NCI-H1930 (cell line): Measurements from ENCODE around the gene AKR7A2.

Experiments
- DNase-seq, 2 experiments: peaks; one replicate each; lab custom pipeline; 2025; lab: John Stamatoyannopoulos, UW

AKR7A2 gene

DNA sequence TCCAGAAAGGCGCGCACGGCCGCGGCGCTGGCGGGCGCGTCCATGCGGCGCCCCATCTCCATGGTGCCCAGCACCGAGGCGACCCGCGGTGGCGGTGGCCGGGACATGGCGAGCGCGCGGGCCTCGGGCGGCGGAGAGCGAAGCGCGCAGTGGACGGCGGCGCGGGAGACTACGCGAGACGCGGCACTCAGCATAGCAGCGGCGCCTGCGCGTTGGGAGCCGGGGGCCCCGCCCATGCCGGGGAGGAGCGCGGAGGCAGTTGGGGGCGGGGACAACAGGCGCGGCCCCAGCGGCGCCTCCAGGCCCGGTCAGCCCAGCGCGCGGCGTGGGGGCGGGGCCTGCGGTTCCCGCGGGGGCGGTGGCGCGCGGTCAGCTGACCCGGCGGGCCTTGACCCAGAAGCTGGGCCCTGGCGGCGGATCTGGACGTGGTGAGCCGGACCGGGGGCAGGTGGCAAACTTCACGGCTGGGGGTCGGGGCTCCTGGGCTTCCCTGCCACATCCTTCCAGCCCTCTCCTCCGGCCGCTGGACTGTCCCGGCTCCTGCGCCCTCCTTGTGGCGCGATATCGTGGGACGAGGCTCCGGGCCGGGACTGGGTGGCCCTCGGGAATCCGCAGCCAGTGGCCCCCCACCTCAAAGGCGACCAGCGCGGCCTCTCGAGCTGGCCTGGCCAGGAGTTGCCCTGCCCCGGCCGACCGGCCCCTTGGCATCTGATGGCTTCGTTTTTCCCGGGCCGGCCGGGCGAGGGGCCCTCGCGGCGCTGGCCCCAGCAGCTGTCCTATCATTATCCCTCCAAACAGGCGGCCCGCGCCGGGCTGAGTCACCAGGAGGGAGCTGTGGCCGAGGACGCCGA is at the start of gene AKR7A2, which contains the start of gene SLC66A1:
Gene AKR7A2 (minus strand): TSS at position 214 of the 851 bp plus-strand sequence. CDS start 20 bp downstream, at position 194.
Gene SLC66A1 (plus strand): TSS at position 396 of the 851 bp plus-strand sequence. CDS start 5,352 bp downstream, outside the sequence.
- peak; percentile 86 to 94 for DNase-seq

GRCh38 chr1:19360843-19361610 is 49.1 kb upstream of the AKR7A2 start:
- DNase-seq = no peak

- no peak for DNase-seq
Measured at GRCh38 chr1:19360432-19360831, 48.5 kb upstream of the AKR7A2 start.

DNA sequence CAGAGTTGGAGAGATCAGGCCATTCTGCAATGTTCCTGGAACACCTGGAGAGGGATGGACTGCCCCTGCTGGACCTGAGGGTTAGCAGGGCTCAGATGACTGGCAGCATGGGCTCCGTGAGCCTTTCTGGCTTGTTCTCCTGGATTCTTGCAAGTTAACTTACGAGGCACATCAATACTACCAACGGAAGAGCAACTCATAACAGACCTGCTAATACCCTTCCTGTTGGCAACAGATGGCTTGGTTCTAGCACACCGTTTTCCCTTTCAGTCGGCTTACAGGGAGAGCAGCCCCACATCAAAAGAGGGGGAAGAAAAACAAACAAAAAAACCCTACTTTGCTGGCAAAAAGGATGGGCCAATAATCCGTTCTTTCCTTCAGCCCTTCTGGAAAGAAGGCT is 48.1 kb upstream of the AKR7A2 start:
- no peak for DNase-seq

- no peak for DNase-seq
Measured at GRCh38 chr1:19359357-19359756, 47.4 kb upstream of the AKR7A2 start.

DNA sequence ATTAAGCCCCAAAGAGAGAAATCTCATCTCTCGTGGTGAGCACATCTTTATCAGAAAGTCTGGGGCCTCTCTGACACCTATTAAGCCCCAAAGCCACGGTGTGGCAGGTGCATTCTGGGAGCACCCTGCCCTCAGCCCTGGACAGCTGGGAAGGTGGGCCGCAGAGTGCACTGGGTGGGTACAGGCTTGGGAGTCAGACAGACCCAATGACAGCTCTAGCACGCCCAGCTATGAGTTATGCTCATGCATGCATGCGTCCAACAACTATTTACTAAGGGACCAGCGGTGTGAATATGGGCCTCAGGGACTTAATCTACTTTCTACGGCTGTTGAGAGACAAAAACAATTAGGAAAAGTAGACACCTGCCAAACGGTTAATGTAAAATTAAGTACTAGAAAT is 46.8 kb upstream of the AKR7A2 start:
- DNase-seq = no peak

GRCh38 chr1:19357299-19357986 is 45.5 kb upstream of the AKR7A2 start:
- DNase-seq = no peak

- DNase-seq = no peak
Measured at GRCh38 chr1:19356266-19356665, 44.3 kb upstream of the AKR7A2 start.

DNA sequence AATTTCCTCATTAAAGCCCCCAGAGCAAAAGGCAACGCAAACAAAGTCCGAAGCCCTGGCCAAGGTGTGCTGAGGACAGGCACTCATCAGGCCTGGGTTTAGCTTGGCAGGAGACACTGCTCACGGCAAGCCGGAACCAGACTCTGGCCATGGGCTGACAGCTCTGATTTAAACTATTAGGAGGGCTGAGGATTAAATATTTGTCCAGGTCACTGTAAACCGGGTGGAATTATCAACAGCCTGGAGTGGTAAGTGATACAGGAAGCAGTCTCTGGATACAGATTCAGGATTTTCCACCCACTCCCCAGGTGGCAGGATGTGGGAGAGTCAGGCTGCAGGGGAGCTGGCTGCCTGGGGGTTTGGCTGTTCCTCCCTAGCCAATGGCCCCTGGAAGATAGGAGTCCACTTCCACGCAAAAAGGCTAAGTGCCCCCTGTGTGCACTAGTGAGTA is 42.6 kb upstream of the AKR7A2 start:
- no peak for DNase-seq

DNA sequence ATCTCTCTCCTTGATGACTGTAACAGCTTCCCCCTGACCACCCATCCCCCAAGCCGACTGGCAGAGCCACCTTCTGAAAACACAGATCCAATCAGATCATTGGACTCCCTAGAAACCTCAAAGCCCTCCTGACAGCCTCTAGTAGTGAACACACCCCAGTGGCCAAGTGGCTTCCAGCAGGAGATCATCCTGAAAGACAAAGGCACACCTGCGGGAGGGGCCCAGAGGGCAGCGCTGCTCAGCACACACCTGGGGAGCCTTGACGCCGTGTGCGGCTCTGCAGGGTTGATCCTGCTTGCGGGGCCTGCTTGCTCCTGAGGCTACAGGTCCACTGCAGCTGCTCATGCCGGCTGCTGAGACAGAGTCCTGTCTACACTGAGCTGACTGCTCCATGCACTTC is 41.7 kb upstream of the AKR7A2 start:
- no peak for DNase-seq

DNA sequence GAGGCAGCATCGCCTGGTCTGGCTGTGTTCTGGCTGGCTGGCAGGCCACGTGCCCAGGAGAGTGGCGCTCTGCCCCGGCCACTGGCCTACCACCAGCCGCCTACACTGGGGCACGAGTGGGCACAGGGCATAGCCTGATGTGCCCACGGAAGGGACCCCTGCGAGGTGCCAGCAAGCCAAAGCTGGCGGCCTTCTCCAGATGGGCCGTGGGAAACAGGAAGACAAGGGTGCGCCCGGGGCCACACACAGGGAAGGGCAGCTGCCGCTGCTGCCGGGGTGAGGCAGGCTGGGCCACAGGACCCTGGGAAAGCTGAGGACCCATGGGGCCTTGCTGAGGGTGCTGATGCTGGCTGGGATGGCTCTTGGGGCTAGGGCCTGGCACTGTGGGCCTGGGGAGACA is 40.9 kb upstream of the AKR7A2 start:
- DNase-seq = no peak

DNA sequence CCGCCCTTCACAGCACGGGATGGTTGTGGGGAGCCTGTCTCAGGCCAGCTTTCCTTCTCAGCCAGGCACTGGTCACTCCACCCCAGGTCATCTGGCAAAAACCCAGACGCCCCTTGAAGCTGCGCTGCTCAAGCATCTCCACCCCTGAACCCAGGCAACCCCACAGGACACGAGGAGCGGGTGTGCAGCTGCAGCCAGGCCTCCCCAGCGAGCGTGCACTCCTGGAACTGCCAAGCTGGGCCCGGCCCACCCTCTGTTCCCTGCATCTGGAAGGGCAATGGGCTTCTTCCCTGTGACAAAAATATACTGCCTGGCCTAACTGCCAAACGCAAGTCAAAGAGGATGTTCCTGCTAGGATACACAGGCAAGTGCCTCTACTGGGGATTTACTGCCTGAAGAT is 39.9 kb upstream of the AKR7A2 start:
- DNase-seq = no peak

DNA sequence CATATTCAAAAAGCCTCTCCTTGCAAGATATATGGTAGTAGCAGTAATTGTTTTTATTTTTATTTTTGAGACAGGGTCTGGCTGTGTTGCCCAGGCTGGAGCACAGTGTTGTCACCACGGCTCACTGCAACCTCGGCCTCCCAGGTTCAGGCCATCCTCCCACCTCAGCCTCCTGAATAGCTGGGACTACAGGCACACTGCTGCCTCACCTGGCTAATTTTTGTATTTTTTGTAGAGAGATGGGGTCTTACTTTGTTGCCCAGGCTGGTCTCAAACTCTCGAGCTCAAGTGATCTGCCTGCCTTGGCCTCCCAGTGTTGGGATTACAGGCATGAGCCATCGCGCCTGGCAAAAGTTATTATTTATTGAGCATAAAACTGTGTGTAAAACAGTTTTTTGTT is 38.6 kb upstream of the AKR7A2 start:
- DNase-seq = no peak

GRCh38 chr1:19349999-19350398 is 38.1 kb upstream of the AKR7A2 start:
- DNase-seq = no peak

- no peak for DNase-seq
Measured at GRCh38 chr1:19348441-19349198, 36.7 kb upstream of the AKR7A2 start.

DNA sequence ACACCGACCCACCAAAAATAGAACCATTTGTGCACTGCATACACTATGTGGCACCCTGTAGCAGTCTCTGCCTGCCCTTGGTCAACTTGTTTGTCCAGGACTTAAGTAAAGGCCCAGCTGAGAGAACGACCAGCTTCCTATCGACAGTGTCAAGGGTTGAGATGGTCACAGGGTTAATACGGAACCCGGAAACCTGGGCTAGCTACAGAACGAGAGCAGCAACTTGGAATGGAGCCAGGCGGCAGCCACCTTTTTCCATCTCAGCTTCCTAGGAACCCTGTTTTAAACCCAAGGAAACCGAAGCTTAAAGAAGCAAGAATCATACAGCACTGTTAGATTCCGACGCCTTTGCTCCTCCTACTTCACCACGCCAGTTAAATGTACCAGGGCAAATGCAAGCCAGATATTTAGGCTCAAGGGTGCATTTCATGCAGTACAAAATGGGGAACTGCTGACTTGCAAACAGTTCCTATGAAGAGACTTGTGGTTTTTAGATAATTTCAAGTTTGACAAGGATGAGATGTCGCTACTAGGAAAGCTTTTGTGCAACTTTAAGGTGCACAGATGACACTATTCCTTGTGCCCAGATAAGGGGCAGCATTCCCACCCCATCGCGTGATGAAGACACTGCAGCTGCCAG is 35.7 kb upstream of the AKR7A2 start:
- no peak for DNase-seq

GRCh38 chr1:19346026-19346425 is 34.1 kb upstream of the AKR7A2 start:
- no peak for DNase-seq

DNA sequence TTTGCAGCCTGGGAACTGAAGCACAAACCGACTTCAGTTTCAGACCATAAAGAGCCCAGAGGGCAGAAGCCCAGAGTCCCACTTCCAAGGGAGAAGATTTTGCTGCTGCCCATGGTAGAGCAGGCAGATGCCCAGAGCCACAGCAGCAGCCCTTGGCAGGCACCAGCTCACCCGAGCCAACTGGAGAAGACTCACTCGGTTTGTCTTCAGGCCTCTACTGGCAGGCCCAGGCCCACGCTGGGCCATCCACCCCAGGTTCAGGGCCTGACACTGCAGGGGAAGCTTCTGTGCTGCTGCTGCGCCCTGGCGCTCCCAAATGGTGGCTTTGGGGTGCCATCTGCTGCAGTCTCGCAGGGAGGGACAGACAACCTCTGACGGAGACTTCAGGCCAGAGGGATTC is 33.4 kb upstream of the AKR7A2 start:
- no peak for DNase-seq

- no peak for DNase-seq
Measured at GRCh38 chr1:19344831-19345230, 32.9 kb upstream of the AKR7A2 start.

DNA sequence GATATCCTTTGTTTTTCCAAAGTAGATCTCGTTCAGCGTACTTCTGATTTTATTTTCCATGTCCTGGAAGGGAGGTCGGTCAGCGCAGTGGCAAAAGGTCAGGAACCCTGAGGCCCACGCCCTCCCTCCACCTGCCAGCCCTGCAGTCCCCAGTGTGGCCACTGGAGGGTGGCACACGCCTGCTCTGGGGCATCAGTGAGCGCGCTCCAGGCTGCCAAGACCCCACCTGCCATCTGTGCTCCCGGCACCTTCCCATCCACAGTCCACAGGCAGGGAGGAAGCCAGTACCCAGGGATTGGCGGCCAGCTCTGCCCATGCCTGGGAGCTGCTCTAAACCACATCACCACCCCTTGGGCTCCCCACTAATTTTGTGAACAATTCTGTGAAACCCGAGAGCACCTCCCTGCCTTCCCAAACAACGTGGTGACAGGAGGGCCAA is 32.4 kb upstream of the AKR7A2 start:
- DNase-seq = peak in 1 of 2 experiments; percentile 11
